Hindlimb muscle (tissue), 1 donor: ENCODE results near the gene CCDC106. TPM values are rescaled to one million over a fixed set of nuclear protein-coding genes. Genes with fewer than 3 reads are reported as not detected.

Experiments
- DNase-seq: peaks from one replicate; pipeline ENCODE4 v3.0.0-alpha.2; 2013
- polyA plus RNA-seq: library from polyadenylated mRNA; unstranded; fragments of 120-200 nt; gene quantifications from one replicate; pipeline ENCODE4 v1.2.1, GENCODE V29; 2013; ENCODE audit not compliant: insufficient read length

The CCDC106 gene
- polyA plus RNA-seq, 1 donor: 16.1 TPM

DNA sequence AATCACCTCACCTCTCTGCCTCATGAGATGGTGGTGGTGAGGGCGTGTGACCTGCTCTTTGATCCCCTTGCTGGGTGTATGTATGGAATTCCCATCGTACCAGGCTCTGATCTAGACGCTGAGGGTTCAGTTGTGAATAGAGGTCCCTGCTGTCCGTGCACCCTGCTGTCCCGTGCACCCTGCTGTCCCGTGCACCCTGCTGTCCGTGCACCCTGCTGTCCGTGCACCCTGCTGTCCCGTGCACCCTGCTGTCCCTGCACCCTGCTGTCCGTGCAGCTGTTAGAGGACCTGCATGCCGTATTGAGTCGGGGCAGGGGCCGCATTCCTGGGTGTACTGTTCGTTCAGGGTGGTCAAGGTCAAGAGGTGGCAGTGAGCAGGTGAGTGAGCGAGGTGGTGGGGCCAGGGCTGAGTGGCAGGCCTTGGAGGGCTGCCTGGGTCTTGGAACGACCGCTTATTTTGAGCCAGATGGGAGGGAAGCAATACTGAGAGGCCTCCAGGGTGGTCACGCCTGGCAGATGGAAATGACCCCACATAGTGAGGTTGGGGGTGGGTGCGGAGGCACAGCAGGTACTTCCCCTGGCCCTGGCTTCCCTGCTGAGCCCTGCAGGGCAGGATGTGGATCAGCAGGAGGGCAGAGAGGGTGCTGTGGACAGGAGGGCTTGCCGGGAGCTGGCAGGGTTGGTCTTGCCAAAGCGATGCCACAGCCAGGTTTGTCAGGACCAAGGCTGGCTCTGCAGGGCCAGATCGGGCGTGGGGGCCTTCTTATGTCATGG lies 22.5 kb downstream of the CCDC106 start:
- DNase-seq: no peak

GRCh38 chr19:55671054-55671378 lies 23.0 kb downstream of the CCDC106 start:
- no peak for DNase-seq

GRCh38 chr19:55672418-55672817 lies 24.4 kb downstream of the CCDC106 start:
- no peak for DNase-seq

- DNase-seq: no peak
Observed at GRCh38 chr19:55673465-55673864, 25.5 kb downstream of the CCDC106 start.

DNA sequence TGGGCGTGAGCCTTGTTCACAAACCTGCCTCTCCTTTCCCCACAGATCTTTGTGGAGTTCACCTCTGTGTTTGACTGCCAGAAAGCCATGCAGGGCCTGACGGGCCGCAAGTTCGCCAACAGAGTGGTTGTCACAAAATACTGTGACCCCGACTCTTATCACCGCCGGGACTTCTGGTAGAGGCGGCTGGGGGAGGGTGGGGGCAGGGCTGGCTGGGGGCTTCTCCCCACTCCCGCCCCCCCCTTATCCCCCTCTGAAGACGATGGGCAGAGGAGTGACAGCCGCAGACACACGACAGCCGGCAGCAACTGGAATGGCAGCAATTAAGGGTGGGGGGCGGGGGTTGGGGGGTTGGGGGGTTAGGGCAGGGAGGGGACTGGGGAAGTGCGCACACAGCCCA lies 25.9 kb downstream of the CCDC106 start:
- DNase-seq: no peak

DNA sequence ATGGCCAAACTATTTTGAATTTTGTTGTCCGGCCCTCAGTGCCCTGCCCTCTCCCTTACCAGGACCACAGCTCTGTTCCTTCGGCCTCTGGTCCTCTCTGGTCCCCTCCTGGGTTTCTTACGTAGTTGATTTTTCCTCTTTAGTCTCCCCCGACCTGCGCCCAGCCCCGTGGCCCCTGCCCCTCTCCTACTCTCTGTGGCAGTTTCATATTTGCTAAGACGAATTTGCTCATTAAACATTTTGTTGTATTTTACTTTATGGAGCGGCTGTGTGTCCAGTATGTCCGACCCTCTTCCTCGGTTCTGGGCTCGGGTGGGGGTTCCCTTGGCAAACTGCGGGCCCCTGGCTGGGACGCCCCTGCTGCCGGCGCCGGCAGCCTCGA lies 26.4 kb downstream of the CCDC106 start:
- no peak for DNase-seq

GRCh38 chr19:55674841-55675660 lies 27.0 kb downstream of the CCDC106 start, which contains the start of gene EPN1:
Gene EPN1 (plus strand): TSS chr19:55675226. CDS start chr19:55678628, 3,402 bp downstream.
- DNase-seq: peak; percentile 96

- no peak for DNase-seq
Observed at GRCh38 chr19:55675661-55676354, 27.8 kb downstream of the CCDC106 start.

DNA sequence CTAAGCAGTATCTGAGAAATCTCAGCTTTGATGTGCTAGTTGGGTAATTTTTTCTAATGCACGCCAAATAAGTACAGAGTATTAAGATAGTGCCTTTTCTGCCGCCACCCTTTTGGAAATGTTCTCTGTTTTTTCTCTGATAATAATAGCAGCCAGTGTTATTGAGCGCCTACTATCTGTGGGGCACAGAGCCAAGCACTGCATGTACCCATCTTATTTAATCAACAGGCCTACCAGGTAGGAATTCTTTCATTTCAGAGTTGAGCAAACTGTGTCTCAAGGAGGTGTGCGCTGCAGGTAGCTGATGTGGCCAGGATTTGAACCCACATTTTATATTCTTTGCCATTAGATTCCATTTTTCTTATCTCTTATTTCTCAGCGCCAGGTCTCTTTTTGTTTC lies 28.4 kb downstream of the CCDC106 start:
- DNase-seq: no peak

- no peak for DNase-seq
Observed at GRCh38 chr19:55676889-55677505, 29.0 kb downstream of the CCDC106 start.

GRCh38 chr19:55677572-55678028 lies 29.6 kb downstream of the CCDC106 start:
- DNase-seq: no peak

- peak; percentile 31 for DNase-seq
Observed at GRCh38 chr19:55678121-55678671, 30.2 kb downstream of the CCDC106 start.

DNA sequence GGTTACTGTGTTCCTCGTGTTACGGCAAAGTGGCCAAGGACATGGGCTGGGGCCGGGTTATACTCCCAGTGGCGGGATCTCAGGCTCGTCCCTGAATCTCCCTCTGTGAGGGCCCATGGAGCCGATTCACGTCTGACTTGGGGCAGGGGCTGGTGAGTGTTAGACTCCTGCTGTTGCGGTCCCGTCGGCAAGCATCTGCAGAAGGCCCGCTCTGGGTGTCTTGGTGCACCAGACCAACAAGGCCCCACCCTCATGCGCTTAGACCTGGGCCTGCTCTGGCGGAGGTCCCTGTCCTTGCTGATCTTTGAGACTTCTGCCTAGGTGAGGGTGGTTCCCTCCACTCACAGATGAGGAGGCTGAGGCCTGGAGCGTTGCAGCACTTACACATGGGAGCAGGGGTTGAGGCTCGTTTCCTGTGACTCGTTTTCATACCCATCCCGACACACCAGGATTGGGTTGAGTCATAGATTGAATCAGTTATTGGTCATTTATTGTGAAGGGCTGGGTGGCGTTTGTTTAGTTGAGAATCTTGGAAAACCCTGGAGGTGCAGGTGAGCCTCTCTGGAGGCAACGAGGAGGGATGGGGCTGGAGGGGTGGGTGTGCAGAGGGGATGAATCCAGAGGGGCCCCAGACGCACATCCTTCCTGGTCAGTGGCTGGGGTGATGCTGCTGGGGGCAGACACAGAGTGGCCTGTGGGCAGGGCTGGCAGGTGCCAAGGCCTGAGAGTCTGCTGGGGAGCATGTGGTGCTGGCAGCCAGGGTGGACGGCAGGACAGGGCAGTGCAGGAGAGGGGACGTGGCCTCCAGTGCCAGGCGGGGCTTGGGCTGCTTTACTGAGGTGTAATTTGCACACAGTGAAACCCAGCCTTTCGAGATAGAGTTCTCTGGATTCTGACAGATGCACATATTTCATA lies 31.6 kb downstream of the CCDC106 start:
- no peak for DNase-seq

GRCh38 chr19:55680339-55681130 lies 32.5 kb downstream of the CCDC106 start:
- no peak for DNase-seq

DNA sequence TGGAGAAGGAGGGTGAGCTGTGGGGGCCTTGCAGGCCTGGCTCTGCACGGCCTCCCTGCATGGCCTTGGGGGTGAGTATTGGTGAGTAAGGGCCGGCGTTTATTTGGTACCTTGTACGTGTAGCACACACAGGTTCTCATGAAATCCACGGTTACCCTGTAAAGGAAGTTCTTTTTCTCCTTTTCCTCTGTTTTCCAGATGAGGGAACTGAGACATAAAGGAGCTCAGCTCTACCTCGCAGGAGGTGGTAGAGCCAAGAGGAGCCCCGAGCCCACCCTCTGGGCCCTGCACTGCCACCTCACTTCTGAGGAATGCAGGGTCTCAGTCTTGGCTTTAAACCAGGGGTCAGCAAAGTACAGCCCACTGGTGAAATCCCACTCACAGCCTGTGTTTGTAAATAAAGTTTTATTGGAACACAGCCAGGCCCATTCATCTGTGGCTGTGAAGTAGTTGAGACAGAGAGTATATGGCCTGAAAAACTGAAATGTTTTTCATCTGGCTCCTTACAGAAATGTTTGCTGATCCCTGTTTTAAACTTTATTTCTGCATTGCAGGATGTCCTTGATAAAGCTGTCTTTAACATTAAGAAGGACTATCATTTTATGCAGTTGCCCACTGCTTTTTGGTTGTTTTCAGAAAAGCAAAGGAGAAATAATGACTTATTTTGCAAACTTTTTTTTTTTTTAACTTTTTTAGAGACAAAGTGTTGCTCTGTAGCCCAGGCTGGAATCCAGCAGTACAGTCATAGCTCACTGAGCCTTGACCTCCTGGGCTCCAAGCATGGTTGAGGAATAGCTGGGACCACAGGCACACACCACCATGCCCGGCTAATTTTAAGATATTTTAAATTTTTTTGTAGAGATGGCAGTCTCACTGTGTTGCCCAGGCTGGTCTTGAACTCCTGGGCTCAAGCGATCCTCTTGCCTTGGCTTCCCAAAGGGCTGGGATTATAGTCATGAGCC lies 33.4 kb downstream of the CCDC106 start:
- DNase-seq: no peak

DNA sequence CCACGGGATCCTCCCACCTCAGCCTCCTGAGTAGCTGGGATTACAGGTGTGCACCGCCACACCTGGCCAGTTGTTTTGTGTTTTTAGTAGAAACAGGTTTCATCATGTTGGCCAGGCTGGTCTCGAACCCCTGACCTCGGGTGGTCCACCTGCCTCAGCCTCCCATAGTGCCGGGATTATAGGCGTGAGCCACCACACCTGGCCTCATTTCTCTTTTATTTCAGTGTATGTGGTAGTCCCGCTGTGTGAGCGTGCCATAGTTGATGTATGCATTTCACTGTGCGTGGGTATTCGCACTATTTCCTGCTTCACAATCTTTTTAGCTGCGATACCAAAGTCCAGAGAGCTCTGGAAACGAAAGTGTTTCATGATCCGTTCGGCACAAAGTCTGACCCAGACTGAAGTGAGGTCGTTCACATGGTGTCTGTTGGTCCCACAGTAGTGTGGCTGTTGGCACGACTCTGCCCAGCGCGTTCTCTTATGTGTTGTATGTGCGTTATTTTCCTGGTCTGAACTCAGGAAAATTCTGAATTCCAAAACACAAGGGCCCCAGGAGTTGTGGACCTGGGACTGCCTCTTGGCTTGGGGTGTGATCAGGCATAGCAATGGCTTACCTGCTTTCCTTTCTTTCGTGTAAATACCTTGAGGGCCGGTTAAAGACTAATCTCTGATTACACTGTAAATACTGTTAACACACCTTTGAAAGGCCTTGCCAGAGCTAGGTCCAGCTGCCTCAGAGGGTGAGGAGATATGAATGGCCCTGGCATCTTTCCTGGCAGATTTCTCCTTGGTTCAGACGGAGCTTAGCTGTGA lies 35.6 kb downstream of the CCDC106 start:
- DNase-seq: no peak

GRCh38 chr19:55684946-55685681 lies 37.1 kb downstream of the CCDC106 start:
- no peak for DNase-seq

DNA sequence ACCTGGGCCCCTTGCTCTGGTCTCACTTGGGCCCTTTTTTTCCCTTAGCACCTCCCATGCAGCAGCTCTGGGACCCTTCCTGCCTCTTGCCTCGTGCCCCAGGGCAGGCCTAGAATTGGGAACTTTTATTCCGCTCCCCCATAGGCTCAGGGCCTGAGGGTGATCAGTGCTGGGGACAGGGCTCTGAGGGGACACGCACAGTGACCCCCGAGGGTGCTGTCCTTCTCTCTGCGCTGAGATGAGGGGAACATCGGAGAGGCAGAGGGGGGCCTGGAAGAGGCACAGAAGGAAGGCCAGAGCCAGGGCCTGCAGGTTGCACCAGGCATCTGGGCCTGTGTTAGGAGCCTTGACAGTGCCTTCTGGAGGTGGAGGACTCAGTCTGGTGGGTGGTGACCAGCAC lies 37.8 kb downstream of the CCDC106 start:
- no peak for DNase-seq
